HG03095 (cell line): ENCODE measurements around the gene C2orf49.

Source experiments
- ATAC-seq: cut with Tn5 transposase; IDR thresholded peaks from one replicate; pipeline ENCODE4 v1.9.1; 2021; ENCODE audit warnings: moderate library complexity; ENCODE audit not compliant: unreplicated experiment

Gene C2orf49

DNA sequence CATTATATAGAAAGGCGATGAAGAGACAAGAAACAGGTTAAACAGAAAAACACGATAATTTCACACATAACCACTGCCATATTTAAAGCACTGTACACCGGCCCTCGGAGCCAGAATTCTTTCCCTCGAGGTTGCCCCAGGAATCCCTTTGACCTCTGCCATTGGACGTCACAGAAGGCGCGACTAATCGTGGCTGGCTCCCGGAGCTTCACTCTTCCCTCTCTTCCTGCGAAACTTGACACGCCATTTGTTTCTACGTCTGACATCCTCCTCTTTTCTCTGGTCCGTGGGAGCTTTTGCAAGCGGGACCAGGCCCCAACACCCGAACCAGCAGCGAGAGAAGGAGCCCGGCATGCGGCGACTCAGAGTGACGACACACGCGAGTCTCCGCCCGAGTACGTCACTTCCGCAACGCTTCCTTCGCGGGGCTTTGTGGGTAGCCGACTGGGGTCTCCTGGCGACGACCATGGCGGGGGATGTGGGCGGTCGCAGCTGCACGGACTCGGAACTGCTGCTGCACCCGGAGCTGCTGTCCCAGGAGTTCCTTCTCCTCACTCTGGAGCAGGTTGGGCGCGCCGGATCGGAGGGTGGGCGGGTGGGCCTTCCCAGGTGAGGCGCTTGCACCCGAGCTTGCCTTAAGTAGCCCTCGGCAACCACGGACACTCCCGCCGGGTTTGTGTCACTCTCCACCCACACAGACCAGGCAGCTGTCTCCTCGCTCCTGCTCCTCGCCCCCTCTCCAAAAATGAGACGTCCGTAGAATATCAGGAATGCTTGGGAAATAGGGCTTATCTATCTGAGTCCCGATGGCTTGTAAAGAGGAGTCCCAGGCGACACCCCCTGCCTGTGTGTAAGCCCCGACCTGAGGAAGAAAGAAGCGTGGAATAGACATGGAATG lies at the start of gene C2orf49:
Gene C2orf49, plus strand, starts transcription at position 419 of the 898 bp plus-strand sequence. Its CDS starts 48 bp downstream, at position 467.
- peak; percentile 90 for ATAC-seq

DNA sequence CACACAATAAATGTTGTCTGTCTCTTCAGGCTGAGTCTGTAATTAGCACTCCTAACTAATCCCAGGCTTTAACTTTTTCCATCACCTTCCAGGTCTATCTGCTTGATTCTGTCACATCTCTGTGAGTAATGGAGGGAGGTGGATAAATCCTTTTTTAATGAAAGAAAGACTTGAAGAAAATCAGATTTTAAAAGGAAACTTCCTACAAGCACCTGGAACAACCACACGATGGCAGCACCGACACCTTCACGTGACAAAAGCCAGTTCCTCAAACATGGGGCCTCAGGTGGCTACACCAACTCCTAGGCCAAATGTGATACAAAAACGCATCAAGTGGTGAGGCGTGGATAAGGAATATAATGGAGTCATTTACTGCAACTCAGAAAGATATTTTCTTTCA lies 49.6 kb upstream of the C2orf49 start:
- no peak for ATAC-seq

DNA sequence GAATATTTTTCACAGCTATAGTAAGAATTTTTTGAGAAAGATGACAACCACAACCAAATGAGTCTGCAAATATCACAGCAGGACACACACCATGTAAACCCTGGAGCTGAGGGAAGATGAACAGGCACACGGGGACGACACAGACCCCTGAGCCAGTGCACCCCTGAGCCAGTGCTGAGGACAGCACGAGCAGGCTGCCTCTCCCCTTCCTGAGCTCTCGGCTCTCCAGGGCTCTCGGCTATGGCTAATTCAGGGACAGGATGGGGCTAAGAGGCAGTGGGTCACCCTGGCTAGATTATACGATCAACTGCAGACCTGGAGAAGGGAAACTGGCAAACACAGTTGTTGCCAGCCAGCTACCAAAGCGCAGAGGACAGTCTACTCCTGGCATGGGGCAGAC lies 49.2 kb upstream of the C2orf49 start:
- no peak for ATAC-seq

DNA sequence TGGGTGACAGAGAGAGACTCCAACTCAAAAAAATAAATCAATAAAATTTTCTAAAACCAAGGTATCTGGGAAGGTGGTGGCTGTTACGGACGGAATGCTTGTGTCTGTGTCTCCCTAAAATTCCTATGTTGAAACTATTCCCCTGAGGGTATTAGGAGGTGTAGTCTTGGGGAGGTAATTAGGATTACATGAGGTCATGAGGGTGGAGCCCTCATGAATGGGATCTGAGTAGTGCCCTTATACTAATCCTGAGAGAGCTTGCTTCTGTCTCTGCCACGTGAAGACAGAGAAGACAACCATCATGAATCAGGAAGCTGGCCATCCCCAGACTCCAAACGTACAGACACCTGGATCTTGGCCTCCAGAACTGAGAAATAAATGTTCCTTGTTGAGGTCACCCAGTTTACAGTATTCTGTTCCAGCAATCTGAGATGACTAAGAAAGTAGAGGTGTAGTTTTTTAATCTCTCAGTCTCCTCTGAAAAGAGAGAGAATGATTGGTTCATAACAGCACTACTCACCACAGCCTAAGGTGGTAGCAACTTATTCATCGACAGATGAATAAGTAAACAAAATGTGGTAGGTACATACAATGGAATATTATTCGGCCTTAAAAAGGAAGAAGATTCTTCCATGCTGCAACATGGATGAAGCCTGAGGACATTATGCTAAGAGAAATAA lies 46.2 kb upstream of the C2orf49 start:
- no peak for ATAC-seq

DNA sequence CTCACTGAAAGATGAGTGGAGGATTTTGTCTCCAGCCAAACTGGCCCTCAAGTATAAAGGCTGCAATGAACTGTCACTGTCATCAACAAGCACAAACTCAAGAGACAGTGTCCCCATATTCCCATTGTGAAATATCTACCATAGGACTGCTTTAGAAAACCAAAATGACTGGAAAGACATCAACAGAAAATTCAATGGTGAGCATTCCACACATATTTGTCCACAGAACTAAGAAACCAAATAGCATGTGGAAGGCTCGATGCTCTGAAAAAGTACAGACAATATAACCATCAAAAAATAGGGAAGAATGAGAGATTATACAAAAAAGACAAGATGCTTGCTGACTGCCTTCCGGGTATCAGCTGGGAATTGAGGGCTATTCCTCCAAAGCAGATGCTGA lies 45.4 kb upstream of the C2orf49 start:
- no peak for ATAC-seq

DNA sequence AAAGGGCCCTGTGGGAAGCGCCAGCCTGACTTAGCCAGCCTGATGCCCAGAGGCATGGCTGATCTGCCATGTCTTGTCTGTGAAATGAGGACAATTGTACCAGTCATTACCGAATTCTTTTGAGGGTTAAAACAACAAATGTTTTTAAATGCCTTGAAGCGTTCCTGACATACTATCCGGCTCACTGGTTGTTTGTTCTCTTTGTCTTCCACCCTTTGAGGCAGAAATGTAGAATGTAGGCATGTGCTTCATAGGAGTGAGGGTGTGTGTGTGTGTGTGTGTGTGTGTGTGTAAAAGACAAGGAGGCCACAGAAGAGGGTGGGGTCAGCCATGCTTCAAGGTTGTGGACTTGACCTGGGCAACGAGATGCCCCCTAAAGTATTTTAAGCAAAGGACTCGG lies 43.3 kb upstream of the C2orf49 start:
- no peak for ATAC-seq

DNA sequence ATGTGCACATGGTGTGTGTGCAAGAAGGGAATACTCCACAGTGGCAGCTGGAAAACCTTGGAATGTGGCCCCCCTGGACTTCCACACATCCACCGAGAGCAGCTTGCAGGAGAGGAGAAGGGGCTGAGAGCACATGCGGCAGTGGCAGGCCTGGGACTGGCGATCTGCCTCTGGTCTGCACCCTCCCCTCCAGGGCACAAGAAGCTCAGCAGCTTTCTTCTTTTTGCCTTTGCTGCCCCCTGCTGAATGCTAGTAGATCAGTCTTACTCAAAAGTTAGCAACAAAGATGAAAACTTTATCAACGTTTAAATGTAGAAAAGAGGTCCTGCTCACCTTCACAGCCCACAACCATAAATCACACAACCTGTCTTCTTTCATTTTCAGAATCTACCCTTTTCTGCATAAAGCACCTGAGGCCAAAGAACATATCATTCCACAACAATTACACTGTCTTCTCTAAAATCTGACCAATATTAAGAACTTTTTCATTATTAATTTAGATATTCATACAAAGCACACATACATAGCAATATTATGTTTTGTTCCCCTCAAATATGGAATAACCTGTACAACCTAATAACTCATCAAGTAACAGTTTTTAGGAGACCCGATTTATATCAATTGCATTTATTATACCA lies 42.4 kb upstream of the C2orf49 start:
- ATAC-seq: peak; percentile 69

DNA sequence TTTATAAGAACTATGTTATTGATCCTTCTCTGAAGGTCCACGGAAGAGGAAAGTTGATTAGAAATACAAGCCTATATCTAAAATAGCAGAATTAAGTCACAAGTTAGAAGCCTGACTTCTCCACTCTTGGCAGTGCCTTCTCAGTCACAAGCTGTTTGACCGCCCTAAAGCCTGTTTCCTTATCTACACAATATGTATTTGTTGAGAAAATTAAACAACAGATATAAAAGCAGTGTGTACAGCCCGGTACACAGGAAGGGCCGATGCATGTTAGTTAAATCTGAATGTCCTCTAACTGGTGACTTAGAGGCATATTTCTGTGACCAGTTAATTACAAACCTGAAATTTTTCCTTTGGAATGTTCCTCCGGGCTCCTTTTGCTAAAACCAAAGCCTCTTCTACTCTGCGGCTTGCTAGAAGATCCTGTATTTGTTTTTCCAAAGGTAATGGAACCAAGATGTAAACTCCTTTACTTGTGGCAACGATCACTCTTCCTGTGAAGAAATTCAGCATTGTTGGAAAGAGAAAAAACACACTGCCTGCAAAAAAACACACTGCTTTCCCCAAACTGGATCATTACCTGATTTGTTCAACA lies 41.2 kb upstream of the C2orf49 start:
- ATAC-seq: no peak

DNA sequence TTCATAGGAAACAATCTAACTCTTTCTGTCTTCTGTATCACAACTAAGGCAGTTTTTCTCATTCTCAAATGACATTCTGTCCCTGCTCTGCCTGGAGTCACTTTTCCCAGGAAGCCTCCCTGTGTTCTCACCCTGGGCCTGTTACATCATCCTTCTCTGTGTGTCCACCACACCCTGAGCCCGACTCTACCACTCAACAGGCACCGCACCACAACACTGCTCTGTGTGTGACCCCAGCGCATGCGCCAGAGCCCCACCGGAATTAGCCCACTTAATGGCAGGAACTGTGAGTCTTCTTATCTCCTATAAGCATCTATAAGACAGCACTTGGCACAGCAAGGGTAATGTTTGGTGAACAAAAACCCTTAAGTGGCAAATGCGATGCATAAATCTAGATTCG lies 40.1 kb upstream of the C2orf49 start:
- no peak for ATAC-seq

DNA sequence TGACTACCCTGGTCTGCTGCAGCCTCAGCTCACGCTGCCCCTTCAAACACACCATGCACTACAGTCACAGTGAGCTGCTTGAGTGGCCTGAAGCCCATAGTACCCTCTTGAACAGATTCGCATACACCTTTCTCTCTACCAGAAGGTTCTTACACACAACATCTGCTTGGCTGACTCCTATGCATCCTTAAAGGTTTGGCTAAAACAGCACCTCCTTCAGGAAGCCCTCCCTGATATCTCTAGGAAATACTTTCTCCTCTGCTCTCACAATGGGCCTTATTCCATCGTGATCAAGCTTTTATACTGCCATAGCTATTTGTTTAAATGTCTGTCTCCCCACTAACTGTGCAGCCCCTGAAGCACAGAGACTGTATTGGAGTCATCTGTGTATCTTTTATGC lies 39.3 kb upstream of the C2orf49 start:
- no peak for ATAC-seq

DNA sequence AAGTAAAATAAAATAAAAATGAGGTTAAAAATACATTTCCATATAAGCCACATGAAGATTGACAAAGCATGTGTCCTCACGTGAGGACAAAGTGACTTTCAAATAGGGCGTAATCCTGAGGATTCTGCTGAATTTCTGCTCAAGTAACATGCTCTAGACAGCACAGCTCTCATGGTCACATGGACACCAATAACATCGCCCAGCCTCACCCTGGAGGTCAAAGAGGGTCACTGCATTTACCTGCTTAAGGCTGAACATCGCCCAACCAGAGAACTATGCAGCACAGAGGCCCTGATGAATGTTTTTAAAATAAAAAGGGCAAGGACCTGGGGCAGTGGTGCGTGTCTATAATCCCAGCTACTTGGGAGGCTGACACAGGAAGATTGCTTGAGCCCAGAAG lies 38.0 kb upstream of the C2orf49 start:
- no peak for ATAC-seq

DNA sequence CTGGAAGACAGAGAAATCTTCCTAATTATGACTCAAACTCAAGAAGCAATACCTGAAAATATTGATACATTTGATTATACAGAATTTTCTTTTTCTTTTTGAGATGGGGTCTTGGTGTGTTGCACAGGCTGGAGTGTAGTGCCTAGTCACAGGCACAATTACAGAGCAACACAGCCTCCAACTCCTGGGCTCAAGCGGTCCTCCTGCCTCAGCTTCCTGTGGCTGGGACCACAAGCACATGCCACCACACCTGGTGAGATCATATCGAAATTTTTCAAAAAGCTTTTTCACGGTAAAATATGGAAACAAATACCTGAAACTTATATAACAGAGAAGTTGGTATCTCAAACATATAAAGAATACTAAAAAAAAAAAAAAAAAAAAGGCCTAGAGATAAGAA lies 35.7 kb upstream of the C2orf49 start:
- ATAC-seq: no peak

DNA sequence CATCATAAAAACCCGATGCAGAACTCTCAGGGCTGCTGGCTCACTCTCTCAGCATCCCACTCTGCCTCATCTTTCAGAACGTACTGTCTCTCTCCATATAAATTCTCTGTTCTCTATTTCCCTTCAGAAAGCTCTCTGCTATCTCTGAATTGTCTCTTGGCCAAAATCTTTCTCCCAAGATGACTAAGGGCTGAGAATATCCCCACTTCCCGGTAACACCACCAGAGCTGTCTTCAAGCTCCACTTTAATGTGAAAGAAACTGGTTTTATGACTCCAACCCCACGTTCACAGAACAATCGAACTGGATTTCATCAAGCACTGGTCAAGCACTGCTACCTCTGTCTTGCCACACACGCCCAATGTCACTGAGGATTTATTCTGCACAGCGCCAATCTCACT lies 30.2 kb upstream of the C2orf49 start:
- no peak for ATAC-seq

DNA sequence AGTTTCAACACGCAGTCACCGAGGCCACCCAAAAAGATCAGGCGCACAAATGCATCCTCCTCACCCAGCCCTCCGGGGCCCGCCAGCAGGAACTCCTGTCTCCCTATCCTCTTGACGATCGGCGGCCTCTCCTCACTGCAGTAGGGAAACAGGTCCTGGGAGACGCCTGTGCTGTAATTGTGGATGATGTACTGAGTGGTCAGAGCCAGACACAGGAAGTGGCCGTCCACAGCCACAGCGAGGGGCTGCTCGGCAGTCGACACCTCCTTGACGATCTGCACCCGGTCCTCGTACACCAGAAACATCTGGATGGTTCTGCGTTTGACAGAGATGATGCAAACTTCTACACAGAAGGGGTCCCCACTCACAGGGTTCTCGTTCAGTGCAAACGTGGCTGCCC lies 29.8 kb upstream of the C2orf49 start:
- ATAC-seq: no peak

DNA sequence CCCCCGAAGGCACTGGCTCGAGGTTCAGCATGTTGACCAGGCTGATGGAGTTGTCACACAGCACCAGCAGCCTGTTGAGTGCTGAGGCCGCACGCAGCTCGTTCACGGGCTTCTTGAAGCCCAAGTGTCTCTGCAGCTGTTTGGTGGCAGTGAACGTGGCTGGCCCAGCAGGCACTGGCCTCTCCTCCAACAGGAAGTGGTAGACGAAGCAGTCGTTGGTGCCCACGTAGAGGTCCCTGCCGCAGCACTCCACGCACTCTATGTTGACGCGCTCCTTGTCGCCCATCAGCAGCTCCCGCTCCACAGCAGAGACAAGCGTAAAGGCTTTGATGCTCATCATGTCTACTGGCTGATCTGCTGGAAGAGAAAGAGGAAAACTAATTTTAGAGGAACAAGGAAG lies 29.4 kb upstream of the C2orf49 start:
- ATAC-seq: no peak

DNA sequence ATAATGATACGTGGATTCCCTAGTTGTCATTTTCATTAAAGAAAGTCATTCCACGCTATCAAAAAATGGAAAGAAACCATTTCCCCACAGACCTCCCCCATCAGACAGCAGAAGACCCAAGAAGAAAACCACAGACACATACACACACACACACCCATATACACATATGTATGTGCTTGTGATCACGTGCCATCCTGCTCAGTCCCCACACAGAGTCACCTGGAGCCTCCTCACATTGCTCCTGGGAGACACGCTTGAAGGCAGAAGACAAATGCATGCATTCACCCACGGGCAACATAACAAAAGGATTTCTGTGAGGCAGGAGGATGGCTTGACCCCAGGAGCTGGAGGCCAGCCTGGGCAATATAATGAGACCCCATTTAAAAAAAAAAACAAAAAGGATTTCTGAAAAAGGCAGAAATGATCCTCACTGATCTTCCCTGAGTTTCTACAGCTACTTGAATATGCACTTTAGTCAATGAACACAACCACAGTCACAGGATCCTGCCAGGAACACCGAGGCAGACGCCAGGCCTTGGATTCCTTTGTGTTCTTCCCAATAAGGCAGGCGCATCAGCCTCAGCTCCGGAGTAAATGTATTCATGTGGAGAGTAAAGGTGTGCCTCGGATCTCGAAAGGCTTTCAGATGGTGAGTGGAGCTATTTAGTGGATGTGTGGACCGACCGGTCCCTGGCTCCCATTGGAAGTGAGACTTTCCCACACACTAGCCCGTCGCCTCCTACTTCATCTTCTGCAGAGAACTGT lies 28.8 kb upstream of the C2orf49 start:
- no peak for ATAC-seq

DNA sequence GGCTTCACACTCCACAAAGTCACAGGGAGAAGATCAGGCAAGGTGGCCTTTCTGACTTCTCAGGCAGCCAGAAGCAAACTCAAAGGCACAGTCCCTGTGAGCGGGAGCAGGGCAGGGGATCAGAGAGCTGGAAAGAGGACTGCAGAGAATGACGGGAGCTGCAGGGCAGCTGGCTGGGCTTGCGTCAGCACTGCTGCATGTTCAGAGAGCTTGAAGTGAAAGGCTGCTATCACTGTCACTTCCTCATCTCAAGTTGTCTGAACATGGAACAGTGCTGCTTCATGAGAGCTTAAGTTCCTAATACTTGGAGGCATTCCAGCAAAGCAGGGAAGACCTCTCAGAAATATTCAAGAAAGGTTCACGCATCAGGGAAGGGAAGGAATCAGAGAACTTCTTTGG lies 28.2 kb upstream of the C2orf49 start:
- no peak for ATAC-seq

DNA sequence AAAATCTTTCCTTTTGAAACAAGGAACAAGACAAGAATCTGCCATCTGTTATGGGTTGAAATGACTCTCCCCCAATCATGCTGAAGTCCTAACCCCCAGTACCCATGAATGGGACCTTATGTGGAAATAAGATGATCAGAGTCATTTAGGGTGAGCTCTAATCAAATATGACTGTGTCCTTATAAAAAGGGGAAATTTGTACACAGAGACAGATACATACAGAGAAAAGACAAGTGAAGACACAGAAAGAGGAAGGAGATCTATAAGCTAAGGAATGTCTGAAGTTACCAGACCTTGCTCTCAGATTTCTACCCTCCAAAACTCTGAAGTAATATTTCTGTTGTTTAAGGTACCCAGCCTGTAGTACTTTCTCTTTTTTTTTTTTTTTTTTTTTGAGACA lies 23.5 kb upstream of the C2orf49 start:
- ATAC-seq: no peak

DNA sequence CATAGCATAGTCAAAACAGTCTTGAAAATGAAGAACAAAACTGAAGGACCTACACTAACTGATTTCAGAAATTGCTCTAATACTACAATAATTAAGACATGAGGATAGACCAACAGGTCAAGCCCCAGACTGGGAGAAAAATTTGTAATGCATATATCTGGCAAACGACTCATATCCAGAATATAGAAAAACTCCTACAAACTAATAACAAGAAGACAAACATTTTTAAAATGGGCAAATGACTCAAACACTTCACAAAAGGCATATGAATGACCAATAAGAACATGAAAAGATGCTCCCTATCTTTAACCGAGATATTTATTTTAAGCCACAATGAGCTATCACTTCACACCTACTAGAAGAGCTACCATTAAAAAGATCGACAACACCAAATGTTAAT lies 22.0 kb upstream of the C2orf49 start:
- peak; percentile 56 for ATAC-seq

DNA sequence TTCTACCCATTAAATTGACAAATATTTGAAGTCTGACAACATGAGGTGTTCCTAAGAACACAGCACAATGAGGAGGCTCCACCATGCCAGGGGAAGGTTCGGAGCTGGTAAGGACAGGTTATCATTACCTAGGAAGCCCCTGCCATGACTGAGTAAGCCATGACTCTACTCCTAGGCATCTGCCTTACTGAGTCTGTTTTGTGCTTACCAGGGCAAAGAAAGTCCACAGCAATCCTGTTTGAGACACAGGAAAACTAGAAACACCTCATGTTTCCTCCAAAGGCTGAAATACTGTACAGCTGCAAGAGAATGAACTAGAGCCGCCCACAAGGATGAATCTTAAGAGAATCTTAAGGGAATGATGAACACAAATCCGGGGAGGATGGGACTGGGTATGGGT lies 19.4 kb upstream of the C2orf49 start:
- no peak for ATAC-seq
